Measurements from ENCODE around the gene GAS6. TPM values are rescaled to one million over a fixed set of nuclear protein-coding genes. Genes with fewer than 3 reads are reported as not detected.

GAS6 gene
- total RNA-seq, 1 experiment from 2014 or later: 20.9 TPM

DNA sequence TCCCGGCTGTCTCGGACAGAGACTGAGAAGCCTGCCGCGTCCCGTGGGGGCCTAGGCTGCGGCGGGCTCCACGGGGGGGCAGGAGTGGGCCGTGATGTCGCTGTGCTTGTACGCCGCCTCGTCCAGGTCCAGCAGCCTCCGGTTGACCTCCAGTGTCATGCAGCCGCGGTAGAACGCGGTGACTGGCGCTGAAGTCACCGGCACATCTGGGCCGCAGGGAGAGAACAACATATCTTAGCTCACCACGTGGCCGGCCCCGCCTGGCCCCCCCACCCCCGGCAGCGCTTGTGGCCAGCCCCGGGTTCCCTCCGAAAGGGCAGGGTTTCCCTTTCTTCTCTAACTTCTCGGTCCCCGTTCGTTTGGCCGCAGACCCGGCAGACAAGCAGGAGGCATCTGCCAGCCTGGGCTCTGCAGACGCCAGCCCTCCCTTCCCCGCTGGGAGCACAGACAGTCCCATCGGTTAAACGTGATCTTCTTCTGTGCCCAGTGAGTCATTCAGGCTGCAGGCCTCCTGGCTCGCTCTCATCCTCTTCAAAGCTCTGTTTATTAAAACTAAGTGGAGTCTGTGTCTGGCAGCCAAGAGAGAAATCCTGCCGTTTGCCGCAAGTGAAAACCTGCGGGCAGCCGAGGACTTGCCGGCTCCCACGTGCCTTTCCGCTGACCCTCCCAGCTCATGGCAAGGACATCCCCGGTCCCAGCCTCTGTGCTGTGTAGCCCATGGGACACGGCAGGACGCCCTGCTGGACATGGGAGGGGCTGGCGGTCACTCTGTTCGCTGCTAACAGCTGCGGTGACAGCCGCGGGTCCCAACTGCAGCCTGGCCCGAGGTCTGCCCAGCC lies 42.8 kb downstream of the GAS6 start:
- peaks cover 31% of the 10 kb centered on the region for H3K4me1 ChIP-seq (ENCODE audit: insufficient read depth, low read length)
- no peaks in the 10 kb centered on the region for H3K9me3 ChIP-seq (ENCODE audit: low read length)
- H2AFZ ChIP-seq (ENCODE audit: low read length): peak overlapping the region; percentile 43
- no peaks in the 10 kb centered on the region for H3K9me2 ChIP-seq (replicated peaks; ENCODE audit: low read length)
- H3K79me2 ChIP-seq (ENCODE audit: low read length): peaks cover 18% of the 10 kb centered on the region
- peak overlapping the region; percentile 48 for H3K9ac ChIP-seq (ENCODE audit: low read length)
- DNase-seq (peak; percentile 82), ATAC-seq (peak; percentile 77)
- H3K4me3 ChIP-seq (ENCODE audit: low read length): peak overlapping the region; percentile 45
- peak overlapping the region; percentile 85 for H3K4me2 ChIP-seq (ENCODE audit: low read length)
- intact Hi-C loops (cut with micrococcal nuclease): loop anchor here (1.0 to 5.0 kb wide), 3 partner anchors 16 to 126 kb away; partner anchors contain the start of gene GAS6
- no peaks in the 10 kb centered on the region for H3K36me3 ChIP-seq (ENCODE audit: low read depth, low read length)
- H3K27ac ChIP-seq (ENCODE audit: low read length): peak overlapping the region; percentile 84
- TF ChIP-seq CTCF (conservative IDR thresholded peaks at IDR 0.05; ENCODE audit: low read depth, low read length) (peak; percentile 33; the same call in 1 of the 2 replicates), EZH2 (IDR thresholded peaks at IDR 0.05; ENCODE audit: low read length, unreplicated experiment) (no peak), EZH2phosphoT487 (IDR thresholded peaks at IDR 0.05; ENCODE audit: borderline replicate concordance, low read length) (no peak)
- CTCF ChIA-PET: interaction anchor here (0.7 to 1.2 kb wide), 3 partner anchors 67 to 243 kb away, joined by 3 to 5 read pairs (median 3); no protein-coding TSS in a partner anchor
- POLR2A ChIA-PET (ENCODE audit: unreplicated experiment): interaction anchor here (0.5 kb wide), 1 partner anchor 245 kb away, joined by 3 read pairs; no protein-coding TSS in a partner anchor
- no TSS peak for BruUV-seq (replicated peaks)
- H3K27me3 ChIP-seq (ENCODE audit: low read length): no peaks in the 10 kb centered on the region
- H3F3A ChIP-seq (ENCODE audit: low read length, unreplicated experiment): no peaks in the 10 kb centered on the region
- H4K20me1 ChIP-seq (ENCODE audit: low read length): no peaks in the 10 kb centered on the region

- Histone ChIP-seq H3F3A (ENCODE audit: low read length, unreplicated experiment) (no peaks in the 10 kb centered on the region), H3K27me3 (ENCODE audit: low read length) (no peaks in the 10 kb centered on the region), H3K9ac (ENCODE audit: low read length) (peak overlapping the region; percentile 48), H3K4me3 (ENCODE audit: low read length) (peak overlapping the region; percentile 45; the same call in 1 of the 2 replicates), H2AFZ (ENCODE audit: low read length) (peak overlapping the region; percentile 43; the same call in 1 of the 2 replicates), H3K27ac (ENCODE audit: low read length) (peak overlapping the region; percentile 84), H3K9me2 (replicated peaks; ENCODE audit: low read length) (no peaks in the 10 kb centered on the region), H3K9me3 (ENCODE audit: low read length) (no peaks in the 10 kb centered on the region), H3K4me1 (ENCODE audit: insufficient read depth, low read length) (peaks cover 32% of the 10 kb centered on the region), H4K20me1 (ENCODE audit: low read length) (no peaks in the 10 kb centered on the region), H3K4me2 (ENCODE audit: low read length) (peak overlapping the region; percentile 85), H3K79me2 (ENCODE audit: low read length) (peaks cover 23% of the 10 kb centered on the region), H3K36me3 (ENCODE audit: low read depth, low read length) (no peaks in the 10 kb centered on the region)
- ATAC-seq: no peak
- ChIA-PET CTCF (no interaction called here), POLR2A (ENCODE audit: unreplicated experiment) (no interaction called here)
- no peak for TF ChIP-seq EZH2phosphoT487 (IDR thresholded peaks at IDR 0.05; ENCODE audit: borderline replicate concordance, low read length)
- no peak for TF ChIP-seq EZH2 (IDR thresholded peaks at IDR 0.05; ENCODE audit: low read length, unreplicated experiment)
- no peak for TF ChIP-seq CTCF (conservative IDR thresholded peaks at IDR 0.05; ENCODE audit: low read depth, low read length)
- intact Hi-C loops (cut with micrococcal nuclease): loop anchor here (2.0 to 5.0 kb wide), 4 partner anchors 17 to 407 kb away; partner anchors contain the start of gene GAS6
- no TSS peak for BruUV-seq (replicated peaks)
- DNase-seq: no peak
These were observed 43.9 kb downstream of the GAS6 start for GRCh38 chr13:113819731-113820715.
